K562 (cell line): ENCODE results near the gene TMEM25. TPM values are rescaled to one million over a fixed set of nuclear protein-coding genes. Genes with fewer than 3 reads are reported as not detected.

Experiments
- BRF1 ChIP-seq: IDR thresholded peaks from 3 replicates; pipeline ENCODE4 v1.6.1; 2011; ENCODE audit warnings: borderline replicate concordance, mild to moderate bottlenecking; ENCODE audit not compliant: insufficient read length; ENCODE audit errors: extremely low read depth
- CAMTA2 ChIP-seq: fragments of 250-450 bp; sonication (Bioruptor Pico); conservative IDR thresholded peaks from 2 replicates; pipeline ENCODE4 v1.5.1; 2022
- CBFA2T2 ChIP-seq: fragments of 450-650 bp; conservative IDR thresholded peaks from 2 replicates; pipeline ENCODE4 v1.6.1; 2017; ENCODE audit warnings: mild to moderate bottlenecking
- CHD7 ChIP-seq: fragments of 200-600 bp; sonication (generic); IDR thresholded peaks from one replicate; pipeline ENCODE4 v1.6.1; 2012; ENCODE audit warnings: mild to moderate bottlenecking, low read depth, low read length, inconsistent platforms
- ELF4 ChIP-seq: fragments of 450-650 bp; formaldehyde crosslinking; IDR thresholded peaks from 2 replicates; pipeline ENCODE4 v1.4.0; 2022; ENCODE audit warnings: missing genetic modification characterization
- ERF ChIP-seq: fragments of 450-650 bp; formaldehyde crosslinking; IDR thresholded peaks from 2 replicates; pipeline ENCODE4 v1.4.0; 2020; ENCODE audit warnings: mild to moderate bottlenecking, mixed read lengths
- FIP1L1 ChIP-seq: fragments of 200-400 bp; formaldehyde crosslinking; IDR thresholded peaks from 2 replicates; pipeline ENCODE4 v1.6.1; 2018; ENCODE audit warnings: mild to moderate bottlenecking, low read depth, low read length; ENCODE audit not compliant: poor library complexity, severe bottlenecking
- HDAC1 ChIP-seq, 2 experiments: fragments of 450-650 bp; IDR thresholded peaks; 2 replicates each; pipeline ENCODE4 v1.6.1; 2016 to 2017; ENCODE audit warnings: inconsistent platforms in 1 of 2, mild to moderate bottlenecking in 1 of 2, moderate library complexity in 1 of 2
- HNRNPH1 ChIP-seq: fragments of 200-400 bp; formaldehyde crosslinking; optimal IDR thresholded peaks from 2 replicates; pipeline ENCODE3; 2017; ENCODE audit warnings: low read depth, mild to moderate bottlenecking, low read length, moderate library complexity
- HNRNPLL ChIP-seq: fragments of 200-400 bp; formaldehyde crosslinking; IDR thresholded peaks from 2 replicates; pipeline ENCODE4 v1.6.1; 2017; ENCODE audit warnings: low read length, low read depth, mild to moderate bottlenecking; ENCODE audit not compliant: poor library complexity, severe bottlenecking
- NFIC ChIP-seq: fragments of 450-650 bp; IDR thresholded peaks from 2 replicates; pipeline ENCODE4 v1.6.1; 2017; ENCODE audit warnings: mild to moderate bottlenecking, inconsistent platforms
- NR4A1 ChIP-seq, 2 experiments: fragments of 250-450 bp in 1 of 2; fragments of 450-650 bp in 1 of 2; sonication (Bioruptor Pico) in 1 of 2; IDR thresholded peaks; 2 replicates each; pipeline versions ENCODE4 v1.4.0 to v1.6.1; 2016 to 2020; ENCODE audit warnings: mild to moderate bottlenecking in 2 of 2, missing compliant biosample characterization in 1 of 2, missing genetic modification characterization in 1 of 2, moderate library complexity in 1 of 2
- POLR2A ChIP-seq: fragments of 450-650 bp; conservative IDR thresholded peaks from 2 replicates; pipeline ENCODE4 v1.6.1; 2016
- PPARD ChIP-seq: fragments of 250-450 bp; sonication (Bioruptor Pico); IDR thresholded peaks from 2 replicates; pipeline ENCODE4 v1.8.0; 2022; ENCODE audit warnings: inconsistent platforms, mild to moderate bottlenecking, moderate library complexity
- ZNF347 ChIP-seq: fragments of 450-650 bp; formaldehyde crosslinking; IDR thresholded peaks from 2 replicates; pipeline ENCODE4 v1.4.0; 2020; ENCODE audit warnings: low read depth, mild to moderate bottlenecking, moderate library complexity
- ZNF695 ChIP-seq: fragments of 450-650 bp; formaldehyde crosslinking; IDR thresholded peaks from 2 replicates; pipeline ENCODE4 v1.4.0; 2020; ENCODE audit warnings: mild to moderate bottlenecking, moderate library complexity
- polyA plus RNA-seq, 8 experiments: library from polyadenylated mRNA; depleted of rRNA in 4 of 8; stranded (reverse) in 5 of 8; unstranded in 3 of 8; fragments of >200 nt; fragmentation: Nextera tagmentation in 2 of 8; fragmentation: Illumina TruSeq in 1 of 8; extraction: Ambion mirVana in 2 of 8; extraction: Trizol in 1 of 8; gene quantifications; 2 replicates each; pipeline versions ENCODE4 v1.2.1 to v1.2.3, GENCODE V29; 2011 to 2014; ENCODE audit warnings: inconsistent platforms in 1 of 8, missing spikeins in 1 of 8
- total RNA-seq, 7 experiments: library from RNA; depleted of rRNA in 6 of 7; stranded (reverse); fragments of >200 nt in 6 of 7; fragmentation: Illumina TruSeq in 2 of 7; extraction: Trizol in 2 of 7; gene quantifications; 2 replicates each; pipeline versions ENCODE4 v1.2.1 to v1.2.3, GENCODE V29; 2011 to 2021; ENCODE audit warnings: low replicate concordance in 1 of 7

TMEM25 gene
- total and polyA plus RNA-seq, 9 of the 15 experiments (the other 6 are each of a cell fraction or from before 2014, with no cell fraction given) = 0.34 to 3.8 (median 2.0) TPM

- TF ChIP-seq CHD7 = no peak
- TF ChIP-seq POLR2A = peak; percentile 68
- TF ChIP-seq NFIC = peak; percentile 75
- TF ChIP-seq NR4A1 (CRISPR knock-in tag; IDR thresholded peaks at IDR 0.05) = no peak
- no peak for TF ChIP-seq NR4A1 (tag; IDR thresholded peaks at IDR 0.05)
- TF ChIP-seq ELF4 (CRISPR knock-in tag) = no peak
- no peak for TF ChIP-seq CAMTA2
- TF ChIP-seq BRF1 = no peak
- TF ChIP-seq FIP1L1 = no peak
- TF ChIP-seq PPARD (CRISPR knock-in tag) = no peak
- no peak for TF ChIP-seq CBFA2T2
- no peak for TF ChIP-seq HNRNPLL
- TF ChIP-seq HNRNPH1 = no peak
- no peak for TF ChIP-seq ERF
- TF ChIP-seq ZNF347 (CRISPR knock-in tag) = no peak
- no peak for TF ChIP-seq ZNF695 (CRISPR knock-in tag)
- TF ChIP-seq HDAC1 (IDR thresholded peaks at IDR 0.05) = peak in 1 of 2 experiments; percentile 56; a peak in 2 of 4 replicates
Observed at GRCh38 chr11:118530683-118531596, at the start of gene TMEM25 (continued).
